Body of pancreas (tissue), 4 donors: ENCODE data around the gene AUTS2. TPM values are rescaled to one million over a fixed set of nuclear protein-coding genes. Genes with fewer than 3 reads are reported as not detected.

ENCODE experiments used
- ATAC-seq: fragments of 150-250 bp; one replicate; pipeline ENCODE4 v1.9.1; 2016
- DNase-seq, 4 donors: peaks; one replicate each; pipeline ENCODE4 v3.0.0-alpha.2; 2019
- H3K27ac ChIP-seq, 4 donors: fragments of 200-600 bp; sonication (generic); 1 replicate in 3 of 4; 2 replicates in 1 of 4; pipeline versions ENCODE4 v1.5.1 to v1.6.1; 2016 to 2019; ENCODE audit warnings: mild to moderate bottlenecking in 1 of 4, mixed read lengths in 1 of 4, moderate library complexity in 1 of 4
- H3K27me3 ChIP-seq, 2 donors: fragments of 200-600 bp; sonication (generic); one replicate each; pipeline ENCODE4 v1.6.0; 2016; ENCODE audit warnings: mild to moderate bottlenecking in 1 of 2
- H3K36me3 ChIP-seq, 2 donors: fragments of 200-600 bp; sonication (generic); replicated peaks in 1 of 2; 2 replicates each; pipeline ENCODE4 v1.5.1; 2016; ENCODE audit warnings: low read depth in 2 of 2; ENCODE audit not compliant: insufficient read depth in 1 of 2
- H3K4me1 ChIP-seq: fragments of 200-600 bp; sonication (generic); one replicate; pipeline ENCODE4 v1.6.0; 2016
- H3K4me3 ChIP-seq, 2 donors: fragments of 200-600 bp; sonication (generic); 1 replicate in 1 of 2; 2 replicates in 1 of 2; pipeline ENCODE4 v1.5.1; 2016 to 2019
- H3K9me3 ChIP-seq, 3 donors: fragments of 200-600 bp; sonication (generic); 1 replicate in 2 of 3; 2 replicates in 1 of 3; pipeline ENCODE4 v1.5.1; 2016
- CTCF ChIP-seq, 7 experiments: fragments of 450-650 bp in 4 of 7; fragments of 200-600 bp in 3 of 7; sonication (generic) in 3 of 7; IDR thresholded peaks; one replicate each; pipeline ENCODE4 v1.5.1; 2016 to 2019; ENCODE audit warnings: antibody characterized with exemption in 7 of 7
- POLR2A ChIP-seq, 3 donors: fragments of 450-650 bp; IDR thresholded peaks; one replicate each; pipeline ENCODE4 v1.6.1; 2016; ENCODE audit warnings: antibody characterized with exemption in 3 of 3, mild to moderate bottlenecking in 2 of 3
- WGBS, 2 donors: methylation state at CpG; one replicate each; pipeline ENCODE4 v1.1.5; 2017; 5-methylcytosine and 5-hydroxymethylcytosine counted together
- intact Hi-C: fragments of 100-400 bp; cut with DNase I; formaldehyde crosslinking; loops from one replicate; pipeline ENCODE4 v1.15.1; 2023
- total RNA-seq, 2 donors: library from RNA; depleted of rRNA; stranded (reverse); fragments of >200 nt; gene quantifications; one replicate each; pipeline ENCODE4 v1.1.0, GENCODE V29; 2016

AUTS2 gene
- total RNA-seq, 2 donors from 2014 or later = 11.7 to 18.5 TPM

- Histone ChIP-seq H3K4me3 (no peak overlapping the region), H3K27me3 (no peaks in the 10 kb centered on the region), H3K9me3 (no peaks in the 10 kb centered on the region), H3K36me3 (no peaks in the 10 kb centered on the region), H3K4me1 (no peaks in the 10 kb centered on the region), H3K27ac (no peak overlapping the region)
- ATAC-seq (no peak), DNase-seq (no peak)
- no peak for TF ChIP-seq CTCF (IDR thresholded peaks at IDR 0.05)
- TF ChIP-seq POLR2A (IDR thresholded peaks at IDR 0.05) = no peak
- WGBS, 2 donors = 85% methylated on average over 6 of the region's 6 CpGs
- intact Hi-C loops = no loop called here
These were observed 816.1 kb downstream of the AUTS2 start for GRCh38 chr7:70414368-70414767.

DNA sequence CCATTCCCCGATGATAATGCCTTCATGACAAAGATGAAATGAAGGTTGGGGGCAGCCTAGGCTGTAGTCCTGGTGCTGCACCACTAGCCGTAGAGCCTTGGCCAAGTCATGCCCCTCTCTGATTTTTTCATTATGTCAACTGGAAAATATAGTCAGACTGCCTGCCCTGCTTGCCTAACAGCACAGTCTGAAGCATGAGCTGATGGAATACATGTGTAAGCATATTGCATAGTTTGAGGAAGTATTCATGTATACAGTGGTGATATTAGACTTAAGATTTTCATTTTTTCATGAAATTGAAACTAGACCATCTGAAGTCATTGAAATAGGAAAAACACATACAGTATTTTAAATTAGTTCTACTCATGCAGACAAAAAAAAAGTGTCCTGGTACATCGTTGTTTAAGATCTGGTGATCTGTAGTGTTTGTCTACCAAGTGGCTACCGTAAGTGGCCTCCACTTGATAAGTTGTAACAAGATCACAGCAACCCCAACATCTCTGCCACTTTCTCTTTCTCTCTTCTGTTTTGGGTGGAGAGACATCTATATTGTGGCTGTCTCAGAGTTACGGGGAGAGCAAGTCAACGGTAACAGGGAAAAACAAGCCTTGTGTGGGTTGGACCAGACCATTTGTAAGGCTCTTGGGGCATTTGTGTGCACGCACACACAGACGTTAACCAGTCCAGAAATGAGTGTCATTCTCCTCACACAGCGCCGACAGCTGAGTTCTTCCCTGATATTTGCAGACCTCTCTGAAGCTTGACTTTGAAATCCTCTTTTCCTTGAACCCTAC is 817.1 kb downstream of the AUTS2 start:
- no peak for DNase-seq

GRCh38 chr7:70416347-70416985 is 818.2 kb downstream of the AUTS2 start:
- Histone ChIP-seq H3K27ac (no peak overlapping the region), H3K4me1 (no peaks in the 10 kb centered on the region), H3K27me3 (no peaks in the 10 kb centered on the region), H3K4me3 (no peak overlapping the region), H3K36me3 (no peaks in the 10 kb centered on the region), H3K9me3 (no peaks in the 10 kb centered on the region)
- 88 to 92% methylated on average over 11 of the region's 11 CpGs for WGBS, 2 donors
- TF ChIP-seq POLR2A (IDR thresholded peaks at IDR 0.05) = no peak
- no peak for ATAC-seq
- intact Hi-C loops = no loop called here
- no peak for DNase-seq

More for the DNA sequence above, 817.1 kb downstream of the AUTS2 start:
- intact Hi-C loops = no loop called here
- ATAC-seq = no peak
- Histone ChIP-seq H3K27ac (no peak overlapping the region), H3K27me3 (no peaks in the 10 kb centered on the region), H3K4me3 (no peak overlapping the region), H3K36me3 (no peaks in the 10 kb centered on the region), H3K4me1 (no peaks in the 10 kb centered on the region), H3K9me3 (no peaks in the 10 kb centered on the region)
- no peak for TF ChIP-seq POLR2A (IDR thresholded peaks at IDR 0.05)
- TF ChIP-seq CTCF (IDR thresholded peaks at IDR 0.05) = no peak
- WGBS, 2 donors = 85 to 91% methylated on average over 10 of the region's 10 CpGs

GRCh38 chr7:70416986-70417655 is 818.8 kb downstream of the AUTS2 start:
- Histone ChIP-seq H3K27me3 (no peaks in the 10 kb centered on the region), H3K9me3 (no peaks in the 10 kb centered on the region), H3K4me3 (no peak overlapping the region), H3K36me3 (no peaks in the 10 kb centered on the region), H3K27ac (no peak overlapping the region), H3K4me1 (no peaks in the 10 kb centered on the region)
- TF ChIP-seq CTCF (IDR thresholded peaks at IDR 0.05) (no peak), POLR2A (IDR thresholded peaks at IDR 0.05) (no peak)
- WGBS, 2 donors = 86 to 89% methylated on average over 15 to 16 of the region's 16 CpGs
- DNase-seq (peak in 1 of 4 donors; percentile 3), ATAC-seq (no peak)
- intact Hi-C loops = no loop called here
